K562 (cell line): ENCODE results near the gene RCOR2. TPM values are rescaled to one million over a fixed set of nuclear protein-coding genes. Genes with fewer than 3 reads are reported as not detected.

ENCODE experiments used
- ATAC-seq: fragments of 200-7000 bp; cut with Tn5 transposase; 3 replicates; pipeline ENCODE4 v1.9.1; 2020; ENCODE audit warnings: moderate library complexity
- BruUV-seq: library from RNA; stranded (reverse); fragments of 400-500 nt; replicated peaks from 2 replicates; lab custom pipeline; 2021; lab: Mats Ljungman, UMichigan
- CTCF ChIA-PET: fragments of 300-600 bp; formaldehyde crosslinking; extraction: SDS; loops from one replicate; lab custom pipeline; 2021; ENCODE audit warnings: low intra/inter-chr PET ratio; lab: Yijun Ruan, JAX
- POLR2A ChIA-PET: fragments of 300-600, 350-650 bp; sonication (Branson Sonifier 250); formaldehyde crosslinking; extraction: SDS; loops from one replicate; lab custom pipeline; 2021; ENCODE audit warnings: antibody characterized with exemption, inconsistent platforms; lab: Yijun Ruan, JAX
- DNase-seq, 4 experiments: peaks; one replicate each; pipeline versions ENCODE4 v3.0.0 to v3.0.0-alpha.2; 2011 to 2018; ENCODE audit warnings: low spot score in 3 of 4, mixed read lengths in 3 of 4; ENCODE audit errors: extremely low read depth in 1 of 4
- FAIRE-seq: peaks from 2 replicates; lab custom pipeline; 2011; peaks lifted over from hg19 to GRCh38; lab: Jason Lieb, UNC
- H2AFZ ChIP-seq: 2 replicates; pipeline ENCODE4 v1.6.0; 2011; ENCODE audit warnings: low read depth, low read length, control low read depth, inconsistent platforms
- H3K27ac ChIP-seq: fragments of 200-600 bp; 3 replicates; pipeline ENCODE4 v1.8.0; 2011; ENCODE audit warnings: low read depth, mild to moderate bottlenecking, control low read depth, inconsistent platforms, low read length, moderate library complexity, mixed read lengths; ENCODE audit errors: extremely low read depth
- H3K27me3 ChIP-seq, 2 experiments: fragments of 300-600 bp in 1 of 2; 2 replicates in 1 of 2; 3 replicates in 1 of 2; pipeline versions ENCODE4 v1.6.0 to v1.8.0; 2011; ENCODE audit warnings: inconsistent platforms in 2 of 2, low read length in 2 of 2, mild to moderate bottlenecking in 1 of 2, mixed read lengths in 1 of 2, moderate library complexity in 1 of 2; ENCODE audit not compliant: control insufficient read depth in 2 of 2, insufficient read depth in 2 of 2
- H3K36me3 ChIP-seq: fragments of 300-600 bp; 3 replicates; pipeline ENCODE4 v1.8.0; 2011; ENCODE audit warnings: mild to moderate bottlenecking, low read length, inconsistent platforms; ENCODE audit not compliant: control insufficient read depth, insufficient read depth
- H3K4me1 ChIP-seq, 2 experiments: fragments of 200-600 bp in 1 of 2; replicated peaks in 1 of 2; 2 replicates in 1 of 2; 3 replicates in 1 of 2; pipeline versions ENCODE4 v1.5.1 to v1.8.0; 2011; ENCODE audit warnings: inconsistent platforms in 2 of 2, low read length in 2 of 2, mild to moderate bottlenecking in 1 of 2, mixed read lengths in 1 of 2, moderate library complexity in 1 of 2; ENCODE audit not compliant: control insufficient read depth in 2 of 2, insufficient read depth in 2 of 2
- H3K4me2 ChIP-seq: 2 replicates; pipeline ENCODE4 v1.6.1; 2011; ENCODE audit warnings: low read length, control low read depth, inconsistent platforms, mixed read lengths; ENCODE audit not compliant: insufficient read depth
- H3K4me3 ChIP-seq: fragments of 200-600 bp; sonication (generic), shearing (Covaris generic); 2 replicates; pipeline ENCODE4 v1.5.1; 2016; ENCODE audit warnings: control low read depth, inconsistent platforms
- H3K79me2 ChIP-seq: fragments of 200-600 bp; 3 replicates; pipeline ENCODE4 v1.8.0; 2011; ENCODE audit warnings: low read length, inconsistent platforms; ENCODE audit not compliant: control insufficient read depth, insufficient read depth
- H3K9ac ChIP-seq, 2 experiments: 2 replicates each; pipeline versions ENCODE4 v1.6.0 to v1.6.1; 2011; ENCODE audit warnings: low read depth in 2 of 2, low read length in 2 of 2, control low read depth in 1 of 2, inconsistent platforms in 1 of 2, mild to moderate bottlenecking in 1 of 2, mixed read lengths in 1 of 2; ENCODE audit not compliant: insufficient read depth in 1 of 2
- H3K9me1 ChIP-seq: one replicate; pipeline ENCODE4 v1.6.0; 2011; ENCODE audit warnings: inconsistent platforms, mild to moderate bottlenecking, low read length, moderate library complexity; ENCODE audit not compliant: control insufficient read depth, insufficient read depth
- H3K9me3 ChIP-seq: replicated peaks from 2 replicates; pipeline ENCODE4 v1.5.1; 2011; ENCODE audit warnings: low read depth, low read length, inconsistent platforms; ENCODE audit not compliant: control insufficient read depth, insufficient read depth
- H4K20me1 ChIP-seq: replicated peaks from 2 replicates; pipeline ENCODE4 v1.6.1; 2011; ENCODE audit warnings: low read length, inconsistent platforms, mixed read lengths; ENCODE audit not compliant: control insufficient read depth, insufficient read depth
- ARID3B ChIP-seq: fragments of 250-450 bp; sonication (Bioruptor Pico); IDR thresholded peaks from 2 replicates; pipeline ENCODE4 v1.4.0; 2020; ENCODE audit warnings: borderline replicate concordance
- EWSR1 ChIP-seq: fragments of 450-650 bp; IDR thresholded peaks from 2 replicates; pipeline ENCODE4 v1.6.1; 2018; ENCODE audit warnings: borderline replicate concordance, mild to moderate bottlenecking, low read depth, moderate library complexity; ENCODE audit not compliant: partially characterized antibody
- MEIS2 ChIP-seq: fragments of 450-650 bp; IDR thresholded peaks from 2 replicates; pipeline ENCODE4 v1.6.1; 2014; ENCODE audit warnings: mild to moderate bottlenecking; ENCODE audit not compliant: partially characterized antibody
- MLX ChIP-seq, 2 experiments: fragments of 450-650 bp in 1 of 2; sonication (generic) in 1 of 2; formaldehyde crosslinking; conservative IDR thresholded peaks; 2 replicates each; pipeline versions ENCODE4 v1.4.0 to v1.8.1; 2020 to 2022; ENCODE audit warnings: mild to moderate bottlenecking in 1 of 2, missing genetic modification reagents in 1 of 2
- PCBP2 ChIP-seq: fragments of 200-400 bp; formaldehyde crosslinking; IDR thresholded peaks from 2 replicates; pipeline ENCODE4 v1.6.1; 2018; ENCODE audit warnings: low read length, low read depth, mild to moderate bottlenecking, moderate library complexity; ENCODE audit not compliant: poor library complexity, severe bottlenecking
- POU5F1 ChIP-seq: fragments of 150-350 bp; IDR thresholded peaks from 2 replicates; pipeline ENCODE4 v1.6.1; 2014; ENCODE audit warnings: borderline replicate concordance, low read length, low read depth, mild to moderate bottlenecking; ENCODE audit not compliant: partially characterized antibody
- XRCC5 ChIP-seq: fragments of 200-400 bp; formaldehyde crosslinking; IDR thresholded peaks from 2 replicates; pipeline ENCODE4 v1.6.1; 2017; ENCODE audit warnings: low read depth, mild to moderate bottlenecking, low read length
- ZNF197 ChIP-seq: fragments of 200-800 bp; sonication (Bioruptor generic); IDR thresholded peaks from 2 replicates; pipeline ENCODE4 v1.6.1; 2016; ENCODE audit warnings: low read depth, missing genetic modification characterization, missing compliant biosample characterization
- ZNF408 ChIP-seq: fragments of 250-450 bp; sonication (Bioruptor Pico); IDR thresholded peaks from 2 replicates; pipeline ENCODE4 v1.4.0; 2020; ENCODE audit warnings: low read depth, mild to moderate bottlenecking, moderate library complexity
- ZNF445 ChIP-seq: fragments of 250-450 bp; sonication (Bioruptor Pico); IDR thresholded peaks from 2 replicates; pipeline ENCODE4 v1.4.0; 2020; ENCODE audit warnings: low read depth, mild to moderate bottlenecking, moderate library complexity
- WGBS: fragments of 100-300 bp; shearing (Covaris generic); methylation state at CpG from one replicate; pipeline ENCODE4 v1.1.6; 2016; ENCODE audit warnings: low coverage, mixed read lengths; ENCODE audit not compliant: insufficient coverage; ENCODE audit errors: missing lambda C conversion rate; 5-methylcytosine and 5-hydroxymethylcytosine counted together
- in situ Hi-C: fragments of 300-500 bp; cut with MboI; formaldehyde crosslinking; loops from 4 replicates; pipeline ENCODE4 v1.15.0; 2018; ENCODE audit warnings: inconsistent platforms, mixed read lengths
- intact Hi-C: fragments of 100-400 bp; cut with micrococcal nuclease; formaldehyde crosslinking; loops from 2 replicates; pipeline ENCODE4 v1.14.2; 2022
- polyA plus RNA-seq, 8 experiments: library from polyadenylated mRNA; depleted of rRNA in 4 of 8; stranded (reverse) in 5 of 8; unstranded in 3 of 8; fragments of >200 nt; fragmentation: Nextera tagmentation in 2 of 8; fragmentation: Illumina TruSeq in 1 of 8; extraction: Ambion mirVana in 2 of 8; extraction: Trizol in 1 of 8; gene quantifications; 2 replicates each; pipeline versions ENCODE4 v1.2.1 to v1.2.3, GENCODE V29; 2011 to 2014; ENCODE audit warnings: inconsistent platforms in 1 of 8, missing spikeins in 1 of 8
- total RNA-seq, 7 experiments: library from RNA; depleted of rRNA in 6 of 7; stranded (reverse); fragments of >200 nt in 6 of 7; fragmentation: Illumina TruSeq in 2 of 7; extraction: Trizol in 2 of 7; gene quantifications; 2 replicates each; pipeline versions ENCODE4 v1.2.1 to v1.2.3, GENCODE V29; 2011 to 2021; ENCODE audit warnings: low replicate concordance in 1 of 7
- TF ChIP-seq, protein P1 (sequence below), 2 experiments: IDR thresholded peaks; 2 replicates each; pipeline ENCODE4 v1.6.1; 2012; ENCODE audit warnings: improper control_type of control experiment in 2 of 2, low read depth in 2 of 2, low read length in 2 of 2, borderline replicate concordance in 1 of 2
- TF ChIP-seq, protein P2 (sequence below): fragments of 450-650 bp; conservative IDR thresholded peaks from 2 replicates; pipeline ENCODE4 v1.6.1; 2016; ENCODE audit warnings: missing genetic modification characterization, low read depth, mild to moderate bottlenecking, missing compliant biosample characterization, moderate library complexity
- TF ChIP-seq, protein P3 (sequence below): fragments of 250-450 bp; sonication (Bioruptor Pico); IDR thresholded peaks from 2 replicates; pipeline ENCODE4 v1.9.0; 2021; ENCODE audit warnings: mild to moderate bottlenecking, inconsistent platforms

The RCOR2 gene
- total and polyA plus RNA-seq, 9 of the 15 experiments (the other 6 are each of a cell fraction or from before 2014, with no cell fraction given), result 0.04 to 6.5 (median 2.5) TPM; not detected in 1

DNA sequence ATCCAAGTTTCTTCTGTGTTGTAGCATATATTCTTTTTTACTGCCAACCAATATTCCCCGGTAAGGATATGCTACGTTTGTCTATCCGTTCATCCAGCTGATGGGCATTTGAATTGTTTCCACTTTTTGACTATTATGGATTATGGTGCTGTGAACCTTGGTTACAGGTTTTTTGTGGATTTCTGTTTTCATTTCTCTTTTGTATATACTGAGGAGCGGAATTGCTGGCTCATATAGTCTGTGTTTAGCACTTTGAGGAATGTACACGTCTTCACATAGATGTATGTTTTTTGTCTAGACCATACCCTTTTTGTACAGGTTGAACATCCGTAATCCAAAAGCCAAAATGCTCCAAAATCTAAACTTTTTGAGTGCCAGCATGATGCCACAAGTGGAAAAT is 23.6 kb downstream of the RCOR2 start:
- no TSS peak for BruUV-seq
- Histone ChIP-seq H3K4me2 (no peak overlapping the region), H2AFZ (no peak overlapping the region), H3K4me3 (no peak overlapping the region), H3K9me1 (peaks cover 9% of the 10 kb centered on the region), H3K36me3 (peaks cover 63% of the 10 kb centered on the region), H3K9me3 (no peaks in the 10 kb centered on the region), H3K27ac (no peak overlapping the region), H3K27me3 (no peaks in the 10 kb centered on the region), H4K20me1 (peaks cover 15% of the 10 kb centered on the region), H3K9ac (no peak overlapping the region), H3K4me1 (peaks cover 18 to 20% of the 10 kb centered on the region in 2 experiments; a peak in 3 of 5 replicates), H3K79me2 (peaks cover 59% of the 10 kb centered on the region)
- 93% methylated on average over 6 of the region's 6 CpGs for WGBS
- ChIA-PET CTCF (no interaction called here), POLR2A (interaction anchor here (0.7 kb wide), 1 partner anchor 254 kb away, joined by 3 read pairs; no protein-coding TSS in a partner anchor)
- no peak for ATAC-seq
- intact Hi-C loops (no loop called here), in situ Hi-C loops (no loop called here)
- DNase-seq, result no peak
- no peak for FAIRE-seq
- no peak for TF ChIP-seq EWSR1
- TF ChIP-seq, protein P1, sequence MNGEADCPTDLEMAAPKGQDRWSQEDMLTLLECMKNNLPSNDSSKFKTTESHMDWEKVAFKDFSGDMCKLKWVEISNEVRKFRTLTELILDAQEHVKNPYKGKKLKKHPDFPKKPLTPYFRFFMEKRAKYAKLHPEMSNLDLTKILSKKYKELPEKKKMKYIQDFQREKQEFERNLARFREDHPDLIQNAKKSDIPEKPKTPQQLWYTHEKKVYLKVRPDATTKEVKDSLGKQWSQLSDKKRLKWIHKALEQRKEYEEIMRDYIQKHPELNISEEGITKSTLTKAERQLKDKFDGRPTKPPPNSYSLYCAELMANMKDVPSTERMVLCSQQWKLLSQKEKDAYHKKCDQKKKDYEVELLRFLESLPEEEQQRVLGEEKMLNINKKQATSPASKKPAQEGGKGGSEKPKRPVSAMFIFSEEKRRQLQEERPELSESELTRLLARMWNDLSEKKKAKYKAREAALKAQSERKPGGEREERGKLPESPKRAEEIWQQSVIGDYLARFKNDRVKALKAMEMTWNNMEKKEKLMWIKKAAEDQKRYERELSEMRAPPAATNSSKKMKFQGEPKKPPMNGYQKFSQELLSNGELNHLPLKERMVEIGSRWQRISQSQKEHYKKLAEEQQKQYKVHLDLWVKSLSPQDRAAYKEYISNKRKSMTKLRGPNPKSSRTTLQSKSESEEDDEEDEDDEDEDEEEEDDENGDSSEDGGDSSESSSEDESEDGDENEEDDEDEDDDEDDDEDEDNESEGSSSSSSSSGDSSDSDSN (IDR thresholded peaks at IDR 0.05; ENCODE audit: borderline replicate concordance in 1 of 2, low read depth in 2 of 2, low read length in 2 of 2), result no peak
- no peak for TF ChIP-seq XRCC5
- no peak for TF ChIP-seq ZNF408 (CRISPR knock-in tag)
- TF ChIP-seq MEIS2, result no peak
- no peak for TF ChIP-seq ARID3B (CRISPR knock-in tag)
- no peak for TF ChIP-seq PCBP2
- no peak for TF ChIP-seq MLX (CRISPR knock-in tag; conservative IDR thresholded peaks at IDR 0.05)
- TF ChIP-seq POU5F1, result no peak
- TF ChIP-seq ZNF445 (CRISPR knock-in tag), result no peak
- no peak for TF ChIP-seq ZNF197
- TF ChIP-seq, protein P2, sequence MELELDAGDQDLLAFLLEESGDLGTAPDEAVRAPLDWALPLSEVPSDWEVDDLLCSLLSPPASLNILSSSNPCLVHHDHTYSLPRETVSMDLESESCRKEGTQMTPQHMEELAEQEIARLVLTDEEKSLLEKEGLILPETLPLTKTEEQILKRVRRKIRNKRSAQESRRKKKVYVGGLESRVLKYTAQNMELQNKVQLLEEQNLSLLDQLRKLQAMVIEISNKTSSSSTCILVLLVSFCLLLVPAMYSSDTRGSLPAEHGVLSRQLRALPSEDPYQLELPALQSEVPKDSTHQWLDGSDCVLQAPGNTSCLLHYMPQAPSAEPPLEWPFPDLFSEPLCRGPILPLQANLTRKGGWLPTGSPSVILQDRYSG (tag), result no peak
- TF ChIP-seq, protein P3, sequence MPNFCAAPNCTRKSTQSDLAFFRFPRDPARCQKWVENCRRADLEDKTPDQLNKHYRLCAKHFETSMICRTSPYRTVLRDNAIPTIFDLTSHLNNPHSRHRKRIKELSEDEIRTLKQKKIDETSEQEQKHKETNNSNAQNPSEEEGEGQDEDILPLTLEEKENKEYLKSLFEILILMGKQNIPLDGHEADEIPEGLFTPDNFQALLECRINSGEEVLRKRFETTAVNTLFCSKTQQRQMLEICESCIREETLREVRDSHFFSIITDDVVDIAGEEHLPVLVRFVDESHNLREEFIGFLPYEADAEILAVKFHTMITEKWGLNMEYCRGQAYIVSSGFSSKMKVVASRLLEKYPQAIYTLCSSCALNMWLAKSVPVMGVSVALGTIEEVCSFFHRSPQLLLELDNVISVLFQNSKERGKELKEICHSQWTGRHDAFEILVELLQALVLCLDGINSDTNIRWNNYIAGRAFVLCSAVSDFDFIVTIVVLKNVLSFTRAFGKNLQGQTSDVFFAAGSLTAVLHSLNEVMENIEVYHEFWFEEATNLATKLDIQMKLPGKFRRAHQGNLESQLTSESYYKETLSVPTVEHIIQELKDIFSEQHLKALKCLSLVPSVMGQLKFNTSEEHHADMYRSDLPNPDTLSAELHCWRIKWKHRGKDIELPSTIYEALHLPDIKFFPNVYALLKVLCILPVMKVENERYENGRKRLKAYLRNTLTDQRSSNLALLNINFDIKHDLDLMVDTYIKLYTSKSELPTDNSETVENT, result no peak
